HCEC 1CT (cell line): ENCODE measurements around the gene TRIM29.

ENCODE experiments used
- DNase-seq: peaks from one replicate; pipeline ENCODE4 v3.0.0-alpha.2; 2017

Gene TRIM29

DNA sequence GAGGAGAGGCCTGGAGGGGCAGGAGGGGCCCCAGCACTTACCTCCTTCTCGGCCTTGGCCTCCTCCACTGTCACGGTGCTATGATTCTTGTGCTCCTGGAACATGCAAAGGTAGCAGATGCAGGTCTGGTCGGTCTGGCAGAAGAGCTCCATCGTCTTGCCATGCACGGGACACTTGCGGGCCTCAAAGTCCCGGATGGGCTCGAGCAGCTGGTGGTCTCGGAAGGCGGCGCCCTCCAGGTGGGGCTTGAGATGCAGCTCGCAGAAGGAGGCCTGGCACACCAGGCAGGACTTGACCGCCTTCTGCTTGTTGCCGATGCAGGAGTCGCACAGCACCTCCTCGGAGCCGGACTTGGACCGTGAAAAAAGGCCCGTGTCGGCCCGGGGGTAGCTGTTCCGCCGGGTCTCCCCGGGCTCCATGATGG is 714 bp downstream of the TRIM29 start:
- no peak for DNase-seq

DNA sequence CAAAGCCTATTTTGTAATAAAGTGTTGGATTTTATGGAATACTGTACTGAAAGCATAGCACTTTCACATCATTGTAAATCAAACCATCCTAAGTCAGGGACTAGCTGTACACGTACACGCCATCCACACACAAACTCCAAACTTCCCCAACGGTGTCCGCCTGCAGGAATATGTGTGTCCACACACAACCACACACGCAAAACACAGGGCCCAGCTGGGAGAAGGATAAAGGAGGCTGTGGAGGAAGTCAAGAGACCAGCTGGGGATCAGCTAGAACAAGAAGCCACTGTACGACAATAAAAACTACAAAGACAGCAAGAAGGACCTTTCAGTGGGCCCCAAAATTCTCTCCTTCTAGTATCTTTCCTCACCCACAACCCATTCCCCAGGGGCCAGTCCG is 1.6 kb downstream of the TRIM29 start:
- DNase-seq: no peak

DNA sequence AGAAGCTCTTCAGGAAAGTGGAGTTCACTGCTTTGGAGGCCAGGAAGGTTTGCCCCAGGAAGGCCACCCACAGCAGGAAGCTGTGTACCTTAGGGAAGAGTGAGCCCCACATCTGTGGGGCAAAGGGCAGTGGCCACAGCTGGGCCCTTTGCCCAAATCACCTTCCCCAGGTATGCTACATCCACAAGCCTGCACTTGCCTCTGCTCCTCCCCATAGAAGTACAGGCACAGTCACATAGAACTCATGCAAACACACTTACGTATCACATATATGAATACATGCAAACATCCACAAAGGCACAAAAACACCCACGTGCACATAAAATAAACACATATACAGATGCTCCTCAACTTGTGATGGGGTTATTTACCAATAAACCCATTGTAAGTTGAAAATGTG is 2.1 kb downstream of the TRIM29 start:
- DNase-seq: no peak

DNA sequence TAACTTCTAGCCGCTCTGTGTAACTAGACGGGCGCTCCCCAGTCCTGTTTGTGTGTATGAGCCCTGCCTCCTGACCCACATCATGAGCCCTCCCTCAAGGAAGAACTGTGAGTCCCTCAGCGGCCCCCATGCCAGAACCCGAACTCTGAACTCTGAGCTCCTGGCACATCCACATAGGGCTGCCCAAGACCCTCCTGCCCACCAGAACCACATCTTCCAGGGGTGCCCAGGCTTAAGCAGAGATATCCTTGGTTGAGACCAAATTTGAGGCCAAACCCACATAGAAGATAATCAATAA is 3.0 kb downstream of the TRIM29 start:
- no peak for DNase-seq

DNA sequence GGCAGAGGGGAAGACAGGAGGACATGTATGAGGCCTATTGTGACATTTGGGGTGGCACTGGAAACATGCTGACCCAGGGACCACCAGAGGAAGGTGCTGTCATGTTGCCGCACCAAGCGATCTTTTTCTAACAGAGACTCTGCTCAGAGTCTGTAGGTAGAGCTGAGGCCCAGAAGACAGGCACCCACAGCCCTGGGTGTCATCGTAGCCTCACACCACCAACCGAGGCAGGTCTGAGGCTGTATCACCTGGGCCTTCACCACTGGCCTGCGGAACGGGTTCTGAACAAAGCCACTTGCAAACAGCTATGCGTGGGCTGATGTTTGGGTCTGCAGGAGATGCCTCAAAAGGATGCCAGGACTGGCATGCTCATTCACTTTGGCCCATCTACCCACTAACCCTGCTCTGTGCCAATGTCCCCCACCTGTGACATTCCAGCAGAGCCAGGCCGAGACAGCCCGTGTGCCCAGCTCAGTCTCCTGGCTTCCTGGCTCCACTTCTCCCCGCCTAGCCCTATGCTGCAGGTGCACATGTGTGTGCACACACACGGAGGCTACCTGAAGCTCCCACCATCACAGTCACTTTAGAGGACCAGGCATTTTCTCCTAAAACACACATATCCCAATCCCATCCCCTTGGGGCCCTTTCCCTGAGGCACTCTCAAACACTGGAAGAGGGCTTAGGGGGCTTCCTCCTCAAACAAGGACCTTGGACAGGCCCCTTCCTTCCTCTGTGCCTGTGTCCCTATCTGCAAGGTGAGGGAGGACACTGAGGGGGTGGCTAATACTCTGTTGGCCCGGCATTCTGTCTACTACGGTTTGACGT is 3.6 kb downstream of the TRIM29 start:
- no peak for DNase-seq

DNA sequence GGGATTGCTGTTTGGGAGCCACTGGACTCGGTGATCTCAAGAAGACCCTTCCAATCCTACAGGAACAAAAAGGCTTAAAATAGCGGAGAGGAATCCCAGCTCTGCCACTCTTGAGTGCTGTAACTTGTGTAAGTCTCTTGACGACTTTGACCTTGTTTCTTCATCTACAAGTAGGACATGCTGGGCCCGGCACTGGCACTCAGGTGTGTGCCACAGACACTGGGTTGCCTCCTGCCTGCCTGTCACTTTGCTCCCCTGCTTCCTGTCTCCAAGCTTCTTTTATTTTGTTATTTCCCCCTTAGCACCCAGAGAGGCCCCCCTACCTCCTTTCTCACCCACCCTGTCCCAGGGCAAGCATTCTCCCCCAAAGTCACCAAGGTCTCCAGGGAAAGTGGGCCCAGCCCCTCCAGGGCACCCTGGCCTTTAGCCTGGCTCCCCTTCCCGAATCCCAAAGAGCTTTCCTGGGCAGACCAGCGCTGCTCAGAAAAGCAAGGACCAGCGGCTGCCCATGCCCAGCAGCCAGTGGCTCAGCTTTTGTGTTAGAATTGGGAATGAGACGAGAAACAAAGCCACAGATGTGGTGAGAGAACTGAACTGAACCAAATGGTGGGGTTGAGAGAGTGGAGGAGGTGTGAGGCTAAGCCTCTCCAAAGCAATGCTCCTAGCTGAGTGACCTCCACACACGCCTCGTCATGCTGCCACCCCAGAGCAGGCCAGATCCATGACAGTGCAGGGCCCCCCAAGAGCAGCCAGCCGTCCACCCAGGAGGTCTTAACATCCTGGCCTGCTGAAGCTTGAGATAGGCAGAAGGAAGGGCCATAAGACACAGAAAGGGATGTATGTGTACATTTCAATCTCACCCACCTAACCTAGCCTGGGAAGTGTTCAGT is 4.5 kb downstream of the TRIM29 start:
- no peak for DNase-seq

DNA sequence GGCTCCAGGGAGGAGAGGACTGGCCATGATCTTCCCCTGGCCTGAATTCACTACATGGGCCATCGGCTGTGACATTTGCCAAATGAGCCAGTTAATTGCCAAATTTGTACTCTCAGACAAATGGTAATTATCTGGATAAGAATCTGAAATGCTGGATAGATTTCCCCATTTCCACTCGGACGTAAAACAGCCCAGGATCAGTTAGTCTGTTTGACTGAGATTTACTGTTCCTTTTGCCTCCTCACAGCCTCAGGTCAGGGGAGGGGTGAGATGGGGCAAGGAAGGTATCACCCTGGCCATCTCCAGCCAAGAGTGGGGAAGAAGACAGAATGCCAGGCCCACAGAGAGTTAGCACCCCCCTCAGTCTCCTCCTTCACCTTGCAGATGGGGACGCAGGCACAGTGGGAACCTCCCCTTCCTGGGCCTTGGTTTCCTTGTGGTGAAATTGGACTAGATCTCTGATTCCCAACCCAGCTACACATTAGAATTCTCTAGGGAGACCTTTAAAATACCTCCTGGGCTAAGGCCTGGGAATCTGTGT is 5.2 kb downstream of the TRIM29 start:
- DNase-seq: no peak

DNA sequence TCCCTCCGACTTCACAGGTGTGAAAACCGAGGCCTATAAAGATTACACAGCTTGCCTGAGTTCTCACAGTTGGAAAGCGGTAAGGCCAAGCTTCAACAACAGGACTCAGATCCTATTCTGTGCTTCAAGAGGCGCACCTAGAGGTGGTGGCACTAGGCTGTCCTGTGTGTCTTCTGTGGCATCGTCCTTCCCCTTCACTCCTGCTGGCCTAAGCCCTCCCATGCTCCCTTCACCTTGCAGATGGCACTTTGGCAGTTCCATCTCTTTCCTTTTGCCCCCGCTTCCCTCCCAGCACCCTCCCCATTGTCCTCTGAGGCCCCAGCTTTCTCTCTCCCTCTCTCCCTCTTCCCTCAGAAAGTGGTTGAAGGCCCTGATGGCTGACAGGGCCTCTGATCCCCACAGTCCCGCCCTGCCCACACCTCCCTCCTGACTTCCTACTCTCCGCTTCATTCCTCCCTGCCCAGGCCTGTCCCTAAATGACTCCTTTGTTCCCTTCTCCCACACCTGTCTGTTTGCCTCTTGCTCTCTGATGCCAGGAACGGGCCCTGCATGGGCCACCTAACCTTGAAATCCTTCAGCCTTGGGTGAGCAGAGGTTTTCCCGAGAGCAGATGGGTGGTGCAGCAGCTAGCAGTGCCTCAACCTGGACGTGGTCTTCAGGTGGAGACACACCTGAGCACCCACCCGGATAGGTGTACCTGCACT is 5.8 kb downstream of the TRIM29 start:
- no peak for DNase-seq

DNA sequence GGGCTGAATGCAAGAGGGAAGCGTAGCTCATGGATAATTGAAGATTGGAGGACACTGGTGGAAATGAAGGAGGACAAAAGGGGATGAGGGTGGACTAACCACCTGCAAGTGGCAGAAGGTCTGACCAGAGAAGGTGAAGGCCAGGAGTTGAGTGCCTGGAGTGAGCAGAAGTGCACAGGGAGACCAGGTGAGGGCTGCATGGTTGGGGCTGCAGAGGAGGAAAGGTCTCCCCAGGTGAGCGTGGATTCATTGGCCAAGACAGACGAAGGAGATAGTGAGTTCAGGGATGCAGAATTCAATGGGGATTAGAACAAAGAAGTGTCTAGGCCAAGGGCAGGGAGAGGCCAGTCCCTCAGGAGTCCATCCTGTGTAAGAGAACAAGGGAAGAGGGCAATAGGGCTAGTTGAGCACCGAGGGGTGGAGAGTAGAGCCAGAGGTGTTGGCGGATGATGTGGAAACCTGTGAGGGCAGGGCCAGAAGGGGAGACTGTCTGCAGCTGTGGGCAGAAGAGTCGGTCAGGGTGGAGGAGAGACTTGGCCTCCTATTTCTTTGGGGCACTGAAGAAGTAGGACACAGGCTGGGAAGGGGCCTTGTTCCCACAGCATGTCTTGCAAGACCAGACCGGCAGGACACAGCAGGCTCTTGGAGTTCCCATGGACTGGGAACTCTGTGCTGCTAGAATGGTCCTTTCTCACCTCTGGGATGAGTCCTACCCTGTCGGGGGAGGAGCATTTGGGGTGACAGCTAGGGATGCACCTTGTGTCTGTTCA is 6.7 kb downstream of the TRIM29 start:
- DNase-seq: no peak

DNA sequence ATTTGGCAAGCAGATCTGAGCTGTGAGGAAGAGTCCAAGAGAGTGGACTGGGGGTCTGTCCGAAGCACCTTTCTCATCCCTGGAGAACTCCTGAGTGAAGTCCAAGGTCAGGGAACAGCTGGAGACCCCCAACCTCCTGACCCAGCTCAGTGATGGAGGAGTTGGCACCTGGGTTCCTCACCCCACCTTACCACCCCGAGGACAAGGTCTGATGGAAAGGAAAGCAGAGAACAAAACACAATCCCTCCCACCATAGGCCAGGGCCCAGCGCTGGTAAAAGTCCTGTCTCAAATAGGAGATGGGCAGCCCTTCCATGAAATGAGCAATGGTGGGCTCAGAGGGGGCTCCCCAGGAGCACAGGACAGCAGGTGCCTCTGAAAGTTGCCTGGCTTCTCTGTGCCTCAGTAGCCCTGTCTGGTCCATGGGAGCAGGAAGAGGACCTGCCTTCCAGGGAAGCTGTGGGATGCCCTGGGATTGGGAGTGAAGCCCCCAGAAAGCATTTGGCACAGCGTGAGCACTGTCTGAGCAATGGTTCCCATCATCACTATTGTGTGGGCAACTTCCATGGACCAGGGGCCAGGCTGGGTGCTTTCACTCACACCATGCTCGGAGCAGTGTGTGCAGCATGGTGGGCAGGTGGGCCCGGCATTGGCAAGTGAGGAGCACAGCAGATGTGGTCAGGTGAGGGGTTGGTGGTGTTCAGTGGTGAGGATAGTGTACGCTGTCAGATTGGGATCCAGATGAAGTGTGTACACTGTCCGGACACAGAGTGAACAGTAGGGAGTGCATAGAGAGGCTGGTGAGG is 7.5 kb downstream of the TRIM29 start:
- DNase-seq: no peak

DNA sequence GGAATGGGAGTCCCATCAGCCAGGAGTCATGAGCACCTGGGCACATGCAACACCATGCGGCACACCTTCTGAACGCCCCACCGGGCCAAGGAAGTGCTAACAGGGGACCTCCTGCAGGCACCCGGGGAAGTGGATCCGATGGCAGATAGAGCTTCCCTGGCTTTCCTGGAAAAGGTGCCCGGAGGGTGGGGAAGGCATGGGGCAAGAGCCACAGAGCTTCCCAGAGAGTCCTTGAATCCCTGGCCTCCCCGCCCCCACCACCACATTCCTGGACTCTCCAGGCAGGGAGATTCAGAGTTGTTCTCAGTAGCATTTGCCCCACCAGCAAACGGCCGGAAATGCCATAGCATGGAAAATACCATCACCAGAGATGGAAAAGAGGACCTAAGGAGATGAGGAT is 8.3 kb downstream of the TRIM29 start:
- DNase-seq: no peak

DNA sequence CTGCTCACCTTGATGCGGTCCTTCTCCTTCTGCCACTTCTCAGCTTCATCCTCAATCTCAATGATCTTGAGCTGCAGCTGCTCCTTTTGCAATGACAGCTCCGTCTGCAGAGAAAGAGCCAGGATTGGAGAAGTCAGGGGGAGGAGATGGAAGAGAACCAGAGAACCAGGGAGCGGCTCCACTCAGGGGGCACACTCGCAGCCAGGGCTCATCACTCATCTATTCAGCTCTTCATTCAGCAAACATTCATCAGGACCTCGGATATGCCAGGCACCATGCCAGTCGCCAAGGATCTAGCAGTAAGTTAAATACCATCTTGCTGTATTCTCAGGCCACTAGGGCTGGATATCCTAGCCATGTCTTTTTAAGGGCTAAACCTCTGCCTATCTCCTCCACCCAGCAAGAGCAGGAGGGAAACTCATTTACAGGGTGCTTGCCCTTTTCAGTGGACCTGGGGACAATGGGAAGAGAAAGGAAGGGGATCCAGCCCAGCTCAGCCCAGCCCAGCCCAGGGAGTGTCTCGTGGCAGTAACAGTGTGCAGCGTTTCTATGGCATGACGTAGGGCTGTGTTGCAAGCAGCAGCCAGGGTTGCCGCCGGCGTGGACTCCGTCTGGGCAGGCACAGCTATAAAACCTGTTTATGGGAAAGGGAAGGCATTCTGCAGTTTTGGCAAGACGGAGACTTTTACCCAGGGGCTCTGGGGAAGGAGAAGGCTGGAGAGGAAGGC is 9.4 kb downstream of the TRIM29 start:
- peak; percentile 46 for DNase-seq

DNA sequence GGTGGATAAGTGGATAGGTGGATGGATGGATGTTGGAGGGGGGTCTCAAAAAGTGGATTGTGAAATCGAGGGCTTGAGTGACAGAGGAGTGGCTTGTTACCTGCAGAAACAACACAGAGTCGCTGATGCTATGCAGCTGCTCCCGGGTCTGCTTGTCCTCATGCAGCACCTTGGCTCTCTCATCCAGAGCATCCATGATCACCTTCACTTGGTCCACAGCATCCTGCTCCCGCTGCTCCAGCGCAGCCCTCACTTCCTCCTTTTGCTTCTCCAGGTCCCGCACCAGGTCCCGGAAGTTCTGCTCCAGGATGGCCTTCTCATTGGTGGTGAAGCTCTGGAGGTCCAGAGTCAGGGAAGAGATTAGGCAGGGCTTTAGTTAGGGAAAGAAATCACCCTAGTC is 10.7 kb downstream of the TRIM29 start:
- DNase-seq: no peak

DNA sequence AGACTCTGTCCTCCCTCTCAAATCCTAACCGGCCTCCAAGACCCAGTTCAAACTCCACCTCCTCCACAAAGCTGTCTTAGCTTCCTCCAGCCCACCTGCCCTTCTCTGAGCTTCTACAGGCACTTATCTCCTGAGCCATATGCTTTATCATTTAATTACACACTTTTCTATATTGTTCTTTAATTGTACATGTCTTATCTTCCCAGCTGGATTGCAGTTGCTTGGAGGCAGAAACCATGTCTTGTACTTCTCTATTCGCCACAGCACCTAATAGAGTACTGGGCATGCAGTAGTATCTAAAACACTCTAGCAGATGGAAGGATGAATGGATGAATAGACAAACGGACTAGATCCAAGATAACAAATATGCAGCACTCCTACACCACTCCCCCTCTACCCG is 11.3 kb downstream of the TRIM29 start:
- DNase-seq: no peak

DNA sequence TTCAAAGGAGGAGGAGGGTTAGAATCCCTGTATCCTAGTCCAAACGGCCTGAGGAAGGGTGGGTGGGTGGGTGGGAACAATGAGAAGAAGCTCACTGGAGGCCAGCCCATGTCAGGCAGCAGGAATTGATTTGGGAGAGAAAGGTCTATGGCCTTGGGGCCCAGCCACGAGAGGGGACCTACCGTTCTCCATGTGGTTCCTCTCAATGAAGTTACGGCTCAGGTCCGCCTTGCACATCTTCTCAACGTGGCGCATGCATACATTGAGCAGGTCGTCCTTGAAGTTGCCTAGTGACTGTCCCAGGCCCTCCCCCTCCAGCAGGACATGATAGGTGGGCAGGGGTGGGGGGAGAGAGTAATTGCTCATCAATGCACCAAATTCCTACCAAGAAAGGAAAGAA is 12.4 kb downstream of the TRIM29 start:
- DNase-seq: no peak

DNA sequence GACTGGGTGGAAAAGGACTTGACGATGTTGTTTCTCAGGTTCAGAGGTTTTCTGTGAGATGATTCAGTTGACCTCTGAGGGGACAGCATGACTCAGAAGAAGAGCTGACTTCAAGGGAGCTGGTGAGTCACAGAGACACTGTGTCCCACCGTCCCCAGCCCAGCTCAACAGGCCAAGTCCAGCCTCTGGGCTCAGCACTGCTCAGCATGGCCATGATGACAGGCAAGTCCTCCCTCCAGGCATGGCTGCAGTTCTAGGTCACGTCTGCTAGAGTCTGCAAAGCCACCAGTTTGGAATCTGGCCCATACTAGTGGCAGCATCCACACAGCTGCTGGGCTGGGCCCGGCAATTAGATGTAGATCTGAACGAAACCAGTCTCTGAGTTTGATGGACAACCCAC is 12.9 kb downstream of the TRIM29 start:
- peak; percentile 32 for DNase-seq

DNA sequence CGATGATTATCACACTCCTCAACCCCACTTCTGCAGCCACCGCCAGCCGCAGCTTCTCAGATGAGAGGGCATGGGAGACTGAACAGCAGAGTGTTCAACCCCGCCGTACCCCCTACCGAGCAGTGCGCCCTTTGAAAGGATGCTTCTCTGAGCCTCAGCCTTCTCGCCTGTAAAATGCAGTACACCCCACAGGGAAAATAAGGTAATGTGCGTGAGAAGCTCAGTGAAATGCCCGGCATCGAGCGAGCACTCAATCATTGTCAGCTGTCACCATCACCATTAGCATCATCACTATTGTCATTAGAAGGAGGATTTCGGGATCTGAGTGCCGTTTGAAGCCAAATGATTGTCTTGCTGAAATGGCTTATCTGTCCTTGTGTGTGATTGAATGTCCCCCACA is 13.6 kb downstream of the TRIM29 start:
- DNase-seq: no peak

DNA sequence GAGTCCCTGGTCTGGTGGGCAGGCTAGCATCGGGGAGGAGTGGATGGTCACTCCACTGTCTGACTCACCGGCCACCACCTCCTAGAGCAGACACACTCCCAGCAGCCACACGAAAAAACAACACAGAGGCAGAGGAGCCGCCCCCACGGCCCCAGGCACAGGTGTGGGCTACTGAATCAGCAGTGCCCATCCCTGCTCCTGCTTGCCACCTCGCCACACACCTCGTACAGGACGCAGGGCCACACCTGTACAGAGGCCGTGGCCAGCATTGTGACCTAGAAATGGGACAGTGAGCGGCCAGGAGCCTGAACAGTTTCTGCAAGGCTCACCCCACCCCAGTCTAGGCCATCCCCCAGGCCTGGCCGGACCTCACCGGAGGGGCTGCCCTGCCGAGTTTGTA is 14.0 kb downstream of the TRIM29 start:
- no peak for DNase-seq

DNA sequence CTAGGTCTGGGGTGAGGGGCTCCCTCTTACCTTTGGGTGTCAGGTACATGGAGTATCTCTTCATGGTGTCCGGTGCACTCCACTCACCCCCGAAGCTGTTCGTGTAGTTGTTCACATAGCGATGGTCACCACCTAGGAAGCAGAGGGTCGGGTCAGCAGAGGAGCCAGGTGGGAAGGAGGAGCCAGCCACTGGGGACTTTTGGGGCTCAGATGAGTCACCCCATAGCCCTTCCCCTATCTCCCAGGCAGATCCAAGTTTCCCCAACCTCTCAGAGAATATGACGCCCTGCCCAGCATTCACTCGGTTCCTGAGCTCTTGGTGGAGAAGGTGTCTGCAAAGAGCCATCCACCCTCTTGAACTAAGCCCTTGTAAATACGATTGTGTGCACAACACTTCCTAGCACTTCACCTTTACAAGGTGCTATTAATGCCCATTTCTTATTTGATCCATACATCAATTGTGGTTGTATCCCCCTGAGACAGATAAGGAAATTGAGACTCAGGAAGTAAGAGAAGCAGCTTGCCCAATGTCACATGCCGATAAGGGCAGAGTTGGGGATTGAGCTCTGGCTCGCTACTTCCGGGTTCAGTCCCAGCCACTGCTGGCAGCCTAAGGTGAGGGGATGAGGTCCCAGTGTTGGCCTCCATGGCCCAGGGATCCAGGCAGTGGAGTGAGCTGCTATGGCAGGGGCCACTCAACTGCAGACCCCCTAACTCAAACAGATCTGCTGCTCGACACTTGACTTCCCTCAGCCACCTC is 14.8 kb downstream of the TRIM29 start:
- DNase-seq: no peak

DNA sequence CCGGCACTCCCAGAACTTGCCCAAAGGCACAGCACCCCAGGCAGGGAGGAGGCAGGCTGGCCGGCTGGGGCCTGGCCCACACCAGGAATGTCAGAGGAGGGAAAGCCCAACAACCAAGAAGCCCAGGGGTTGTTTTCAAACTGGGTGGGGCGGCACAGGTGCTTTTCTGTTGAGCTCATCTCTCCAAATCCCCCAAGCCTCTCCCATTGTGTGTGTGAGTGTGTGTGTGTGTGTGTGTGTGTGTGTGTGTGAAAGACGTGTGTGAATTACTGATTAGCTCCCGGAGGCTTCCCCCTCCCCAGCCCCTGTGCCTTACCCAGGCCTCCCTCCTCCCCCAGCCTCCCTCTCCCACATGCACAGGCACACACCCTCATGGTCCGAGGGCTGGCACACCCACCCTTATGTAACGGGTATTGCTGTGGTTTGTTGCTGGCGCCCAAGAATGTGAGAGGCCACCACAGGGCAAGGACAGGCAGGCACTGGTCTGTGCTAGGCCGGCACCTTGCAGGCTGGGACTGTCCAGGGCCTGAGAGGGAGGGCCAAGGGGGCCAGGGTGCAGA is 15.9 kb downstream of the TRIM29 start:
- no peak for DNase-seq
